Endothelial cell of umbilical vein (primary cell): Measurements from ENCODE around the gene TIPARP. TPM values are rescaled to one million over a fixed set of nuclear protein-coding genes. Genes with fewer than 3 reads are reported as not detected.

Source experiments
- BruUV-seq: library from RNA; stranded (reverse); fragments of 400-500 nt; replicated peaks from 2 replicates; lab custom pipeline; 2021; lab: Mats Ljungman, UMichigan
- CTCF ChIA-PET: fragments of 300-600, 350-600 bp; sonication (Branson Sonifier 250); formaldehyde crosslinking; loops from one replicate; lab custom pipeline; 2021; ENCODE audit warnings: antibody characterized with exemption, inconsistent platforms; lab: Charles Lee
- POLR2A ChIA-PET: fragments of 300-600, 350-600 bp; sonication (Branson Sonifier 250); formaldehyde crosslinking; loops from one replicate; lab custom pipeline; 2021; ENCODE audit warnings: antibody characterized with exemption, inconsistent platforms; lab: Charles Lee
- DNase-seq: peaks from one replicate; pipeline ENCODE4 v3.0.0-alpha.2; 2011; ENCODE audit warnings: low read depth, low spot score
- FAIRE-seq: peaks from 2 replicates; lab custom pipeline; 2011; peaks lifted over from hg19 to GRCh38; lab: Jason Lieb, UNC
- H2AFZ ChIP-seq: 2 replicates; pipeline ENCODE4 v1.6.0; 2012; ENCODE audit warnings: low read depth, low read length, control low read depth, inconsistent platforms
- H3K27ac ChIP-seq: 2 replicates; pipeline ENCODE4 v1.5.1; 2011; ENCODE audit warnings: low read depth, mild to moderate bottlenecking, control low read depth, low read length, moderate library complexity; ENCODE audit not compliant: insufficient read depth
- H3K27me3 ChIP-seq, 2 experiments: 2 replicates each; pipeline versions ENCODE4 v1.6.0 to v1.6.1; 2011; ENCODE audit warnings: low read length in 2 of 2, mixed read lengths in 1 of 2; ENCODE audit not compliant: control insufficient read depth in 2 of 2, insufficient read depth in 2 of 2
- H3K36me3 ChIP-seq, 2 experiments: 2 replicates in 1 of 2; 3 replicates in 1 of 2; pipeline ENCODE4 v1.5.1; 2011; ENCODE audit warnings: low read length in 2 of 2, mild to moderate bottlenecking in 1 of 2, moderate library complexity in 1 of 2; ENCODE audit not compliant: control insufficient read depth in 2 of 2, insufficient read depth in 2 of 2; ENCODE audit errors: extremely low read depth in 1 of 2
- H3K4me1 ChIP-seq: 3 replicates; pipeline ENCODE4 v1.5.1; 2011; ENCODE audit warnings: mild to moderate bottlenecking, low read length; ENCODE audit not compliant: control insufficient read depth, insufficient read depth; ENCODE audit errors: extremely low read depth
- H3K4me2 ChIP-seq: 2 replicates; pipeline ENCODE4 v1.6.1; 2011; ENCODE audit warnings: low read length, control low read depth, mixed read lengths; ENCODE audit not compliant: insufficient read depth
- H3K4me3 ChIP-seq, 3 experiments: fragments of 200-600 bp in 1 of 3; sonication (generic), shearing (Covaris generic) in 1 of 3; replicated peaks in 1 of 3; 2 replicates each; pipeline ENCODE4 v1.5.1; 2011 to 2016; ENCODE audit warnings: control low read depth in 3 of 3, low read length in 3 of 3, mild to moderate bottlenecking in 2 of 3, inconsistent platforms in 1 of 3, low read depth in 1 of 3, moderate library complexity in 1 of 3; ENCODE audit not compliant: insufficient read depth in 1 of 3
- H3K79me2 ChIP-seq: 2 replicates; pipeline ENCODE4 v1.6.0; 2012; ENCODE audit warnings: low read length, inconsistent platforms; ENCODE audit not compliant: control insufficient read depth, insufficient read depth
- H3K9ac ChIP-seq: replicated peaks from 2 replicates; pipeline ENCODE3; 2011; ENCODE audit warnings: low read length, control low read depth; ENCODE audit not compliant: insufficient read depth; ENCODE audit errors: extremely low read depth
- H3K9me1 ChIP-seq: replicated peaks from 3 replicates; pipeline ENCODE4 v1.6.0; 2011; ENCODE audit warnings: mild to moderate bottlenecking, low read length; ENCODE audit not compliant: control insufficient read depth, insufficient read depth; ENCODE audit errors: extremely low read depth
- H3K9me3 ChIP-seq: replicated peaks from 2 replicates; pipeline ENCODE4 v1.5.1; 2012; ENCODE audit warnings: low read length, inconsistent platforms; ENCODE audit not compliant: control insufficient read depth, insufficient read depth
- H4K20me1 ChIP-seq: replicated peaks from 2 replicates; pipeline ENCODE3; 2011; ENCODE audit warnings: mild to moderate bottlenecking, low read length; ENCODE audit not compliant: control insufficient read depth, insufficient read depth; ENCODE audit errors: extremely low read depth
- CTCF ChIP-seq, 2 donors: IDR thresholded peaks; 1 replicate in 1 of 2; 2 replicates in 1 of 2; pipeline ENCODE4 v1.5.1; 2011; ENCODE audit warnings: low read length in 2 of 2, mild to moderate bottlenecking in 2 of 2, moderate library complexity in 2 of 2, control low read depth in 1 of 2, inconsistent platforms in 1 of 2, low read depth in 1 of 2; ENCODE audit not compliant: insufficient read depth in 1 of 2; ENCODE audit errors: extremely low read depth in 1 of 2
- EZH2 ChIP-seq: IDR thresholded peaks from 2 replicates; pipeline ENCODE4 v1.6.1; 2012; ENCODE audit warnings: borderline replicate concordance, low read depth, mild to moderate bottlenecking, moderate library complexity, low read length, inconsistent platforms; ENCODE audit not compliant: severe bottlenecking
- FOS ChIP-seq: IDR thresholded peaks from 2 replicates; pipeline ENCODE4 v1.6.1; 2011; ENCODE audit warnings: mild to moderate bottlenecking, low read length, moderate library complexity, borderline replicate concordance; ENCODE audit not compliant: insufficient read depth
- GATA2 ChIP-seq: IDR thresholded peaks from 2 replicates; pipeline ENCODE4 v1.7.0; 2011; ENCODE audit warnings: low read depth, mild to moderate bottlenecking, moderate library complexity, mixed read lengths, low read length; ENCODE audit not compliant: insufficient read length, insufficient read depth
- JUN ChIP-seq: IDR thresholded peaks from 2 replicates; pipeline ENCODE4 v1.6.1; 2011; ENCODE audit warnings: borderline replicate concordance, low read depth; ENCODE audit not compliant: insufficient read length, insufficient read depth
- MAX ChIP-seq: IDR thresholded peaks from 2 replicates; pipeline ENCODE4 v1.6.1; 2011; ENCODE audit not compliant: insufficient read depth, insufficient read length
- MYC ChIP-seq: IDR thresholded peaks from one replicate; pipeline ENCODE4 v1.6.1; 2011; ENCODE audit warnings: mild to moderate bottlenecking, low read depth, low read length
- POLR2A ChIP-seq: IDR thresholded peaks from 2 replicates; pipeline ENCODE4 v1.6.1; 2012; ENCODE audit warnings: low read depth, mild to moderate bottlenecking, control low read depth, low read length
- POLR2AphosphoS5 ChIP-seq: IDR thresholded peaks from 2 replicates; pipeline ENCODE4 v1.6.1; 2012; ENCODE audit warnings: low read depth, mild to moderate bottlenecking, control low read depth, low read length, moderate library complexity; ENCODE audit not compliant: insufficient read depth
- dilution Hi-C: fragments of 300-500 bp; cut with MboI; formaldehyde crosslinking; loops from one replicate; pipeline ENCODE4 v1.15.0; 2019; ENCODE audit warnings: low sequenced_read_pairs; ENCODE audit not compliant: extremely low pct_ligation_motif_present
- intact Hi-C: fragments of 100-400 bp; cut with micrococcal nuclease; formaldehyde crosslinking; loops from one replicate; pipeline ENCODE4 v1.10.0; 2022
- polyA plus RNA-seq, 4 experiments: library from polyadenylated mRNA; depleted of rRNA in 3 of 4; stranded (reverse) in 3 of 4; unstranded in 1 of 4; fragments of >200 nt; gene quantifications; 2 replicates each; pipeline versions ENCODE4 v1.2.1 to v1.2.3, GENCODE V29; 2011 to 2012; ENCODE audit warnings: missing spikeins in 1 of 4
- total RNA-seq: library from RNA; stranded (reverse); gene quantifications from 2 replicates; pipeline ENCODE4 v1.2.3, GENCODE V29; 2021

TIPARP gene
- total and polyA plus RNA-seq, 2 donors (not counting 3 experiments of a cell fraction or from before 2014, with no cell fraction given), result 9.1 to 21.2 TPM

- Histone ChIP-seq H3K27me3 (no peaks in the 10 kb centered on the region), H2AFZ (no peak overlapping the region), H3K9ac (no peak overlapping the region), H3K79me2 (no peaks in the 10 kb centered on the region), H4K20me1 (no peaks in the 10 kb centered on the region), H3K27ac (no peak overlapping the region), H3K36me3 (no peaks in the 10 kb centered on the region), H3K9me1 (no peaks in the 10 kb centered on the region), H3K4me3 (no peak overlapping the region), H3K4me1 (no peaks in the 10 kb centered on the region), H3K9me3 (no peaks in the 10 kb centered on the region), H3K4me2 (no peak overlapping the region)
- TF ChIP-seq GATA2 (no peak), JUN (no peak), CTCF (IDR thresholded peaks at IDR 0.05; ENCODE audit: extremely low read depth in 1 of 2, insufficient read depth in 1 of 2, low read depth in 1 of 2, low read length in 2 of 2) (no peak), MYC (no peak), FOS (no peak), POLR2A (no peak), EZH2 (no peak), MAX (no peak), POLR2AphosphoS5 (no peak)
- intact Hi-C loops (no loop called here), dilution Hi-C loops (loop anchor here (25.0 kb wide), 1 partner anchor 89 kb away; no protein-coding TSS in a partner anchor)
- ChIA-PET CTCF (interaction anchor here (0.7 to 1.2 kb wide), 3 partner anchors 22 to 53 kb away, joined by 3 to 5 read pairs (median 4); no protein-coding TSS in a partner anchor), POLR2A (no interaction called here)
- FAIRE-seq (no peak), DNase-seq (no peak)
- no TSS peak for BruUV-seq
Measured at GRCh38 chr3:156723182-156723619, 48.8 kb downstream of the TIPARP start.
